K562 (cell line): ENCODE data around the gene PRKCE. TPM values are rescaled to one million over a fixed set of nuclear protein-coding genes. Genes with fewer than 3 reads are reported as not detected.

Experiments used
- ATAC-seq: fragments of 200-7000 bp; cut with Tn5 transposase; 3 replicates; pipeline ENCODE4 v1.9.1; 2020; ENCODE audit warnings: moderate library complexity
- BruUV-seq: library from RNA; stranded (reverse); fragments of 400-500 nt; replicated peaks from 2 replicates; lab custom pipeline; 2021; lab: Mats Ljungman, UMichigan
- CTCF ChIA-PET: fragments of 300-600 bp; formaldehyde crosslinking; extraction: SDS; loops from one replicate; lab custom pipeline; 2021; ENCODE audit warnings: low intra/inter-chr PET ratio; lab: Yijun Ruan, JAX
- POLR2A ChIA-PET: fragments of 300-600, 350-650 bp; sonication (Branson Sonifier 250); formaldehyde crosslinking; extraction: SDS; loops from one replicate; lab custom pipeline; 2021; ENCODE audit warnings: antibody characterized with exemption, inconsistent platforms; lab: Yijun Ruan, JAX
- DNase-seq, 4 experiments: peaks; one replicate each; pipeline versions ENCODE4 v3.0.0 to v3.0.0-alpha.2; 2011 to 2018; ENCODE audit warnings: low spot score in 3 of 4, mixed read lengths in 3 of 4; ENCODE audit errors: extremely low read depth in 1 of 4
- FAIRE-seq: peaks from 2 replicates; lab custom pipeline; 2011; peaks lifted over from hg19 to GRCh38; lab: Jason Lieb, UNC
- H2AFZ ChIP-seq: 2 replicates; pipeline ENCODE4 v1.6.0; 2011; ENCODE audit warnings: low read depth, low read length, control low read depth, inconsistent platforms
- H3K27ac ChIP-seq: fragments of 200-600 bp; 3 replicates; pipeline ENCODE4 v1.8.0; 2011; ENCODE audit warnings: low read depth, mild to moderate bottlenecking, control low read depth, inconsistent platforms, low read length, moderate library complexity, mixed read lengths; ENCODE audit errors: extremely low read depth
- H3K27me3 ChIP-seq, 2 experiments: fragments of 300-600 bp in 1 of 2; 2 replicates in 1 of 2; 3 replicates in 1 of 2; pipeline versions ENCODE4 v1.6.0 to v1.8.0; 2011; ENCODE audit warnings: inconsistent platforms in 2 of 2, low read length in 2 of 2, mild to moderate bottlenecking in 1 of 2, mixed read lengths in 1 of 2, moderate library complexity in 1 of 2; ENCODE audit not compliant: control insufficient read depth in 2 of 2, insufficient read depth in 2 of 2
- H3K36me3 ChIP-seq: fragments of 300-600 bp; 3 replicates; pipeline ENCODE4 v1.8.0; 2011; ENCODE audit warnings: mild to moderate bottlenecking, low read length, inconsistent platforms; ENCODE audit not compliant: control insufficient read depth, insufficient read depth
- H3K4me1 ChIP-seq, 2 experiments: fragments of 200-600 bp in 1 of 2; replicated peaks in 1 of 2; 2 replicates in 1 of 2; 3 replicates in 1 of 2; pipeline versions ENCODE4 v1.5.1 to v1.8.0; 2011; ENCODE audit warnings: inconsistent platforms in 2 of 2, low read length in 2 of 2, mild to moderate bottlenecking in 1 of 2, mixed read lengths in 1 of 2, moderate library complexity in 1 of 2; ENCODE audit not compliant: control insufficient read depth in 2 of 2, insufficient read depth in 2 of 2
- H3K4me2 ChIP-seq: 2 replicates; pipeline ENCODE4 v1.6.1; 2011; ENCODE audit warnings: low read length, control low read depth, inconsistent platforms, mixed read lengths; ENCODE audit not compliant: insufficient read depth
- H3K4me3 ChIP-seq: fragments of 200-600 bp; sonication (generic), shearing (Covaris generic); 2 replicates; pipeline ENCODE4 v1.5.1; 2016; ENCODE audit warnings: control low read depth, inconsistent platforms
- H3K79me2 ChIP-seq: fragments of 200-600 bp; 3 replicates; pipeline ENCODE4 v1.8.0; 2011; ENCODE audit warnings: low read length, inconsistent platforms; ENCODE audit not compliant: control insufficient read depth, insufficient read depth
- H3K9ac ChIP-seq, 2 experiments: 2 replicates each; pipeline versions ENCODE4 v1.6.0 to v1.6.1; 2011; ENCODE audit warnings: low read depth in 2 of 2, low read length in 2 of 2, control low read depth in 1 of 2, inconsistent platforms in 1 of 2, mild to moderate bottlenecking in 1 of 2, mixed read lengths in 1 of 2; ENCODE audit not compliant: insufficient read depth in 1 of 2
- H3K9me1 ChIP-seq: one replicate; pipeline ENCODE4 v1.6.0; 2011; ENCODE audit warnings: inconsistent platforms, mild to moderate bottlenecking, low read length, moderate library complexity; ENCODE audit not compliant: control insufficient read depth, insufficient read depth
- H3K9me3 ChIP-seq: replicated peaks from 2 replicates; pipeline ENCODE4 v1.5.1; 2011; ENCODE audit warnings: low read depth, low read length, inconsistent platforms; ENCODE audit not compliant: control insufficient read depth, insufficient read depth
- H4K20me1 ChIP-seq: replicated peaks from 2 replicates; pipeline ENCODE4 v1.6.1; 2011; ENCODE audit warnings: low read length, inconsistent platforms, mixed read lengths; ENCODE audit not compliant: control insufficient read depth, insufficient read depth
- BMI1 ChIP-seq: fragments of 150-350 bp; IDR thresholded peaks from 2 replicates; pipeline ENCODE4 v1.6.1; 2014; ENCODE audit warnings: low read length
- COPS2 ChIP-seq: fragments of 450-650 bp; conservative IDR thresholded peaks from 2 replicates; pipeline ENCODE4 v1.6.1; 2016; ENCODE audit warnings: mild to moderate bottlenecking, moderate library complexity
- ILK ChIP-seq: fragments of 450-650 bp; IDR thresholded peaks from 2 replicates; pipeline ENCODE4 v1.6.1; 2016; ENCODE audit warnings: missing genetic modification characterization, low read depth, mild to moderate bottlenecking, missing compliant biosample characterization, moderate library complexity, borderline replicate concordance
- MAZ ChIP-seq, 2 experiments: fragments of 450-650 bp in 1 of 2; sonication (generic) in 1 of 2; formaldehyde crosslinking; IDR thresholded peaks in 1 of 2; conservative IDR thresholded peaks in 1 of 2; 2 replicates each; pipeline versions ENCODE4 v1.4.0 to v1.5.0; 2020; ENCODE audit warnings: mild to moderate bottlenecking in 1 of 2, missing genetic modification reagents in 1 of 2
- SPI1 ChIP-seq: IDR thresholded peaks from 2 replicates; pipeline ENCODE4 v1.6.1; 2011; ENCODE audit warnings: low read depth, low read length, control low read depth, borderline replicate concordance
- SRSF1 ChIP-seq: fragments of 200-400 bp; formaldehyde crosslinking; IDR thresholded peaks from 2 replicates; pipeline ENCODE4 v1.6.1; 2017; ENCODE audit warnings: mild to moderate bottlenecking, low read depth, low read length, moderate library complexity
- ZNF12 ChIP-seq: sonication (generic); formaldehyde crosslinking; IDR thresholded peaks from 2 replicates; pipeline ENCODE4 v1.4.0; 2020; ENCODE audit warnings: mild to moderate bottlenecking, missing genetic modification reagents
- ZNF24 ChIP-seq: fragments of 450-650 bp; IDR thresholded peaks from 2 replicates; pipeline ENCODE4 v1.6.1; 2016
- ZNF436 ChIP-seq: fragments of 250-450, 450-650 bp; sonication (Bioruptor Pico); formaldehyde crosslinking; IDR thresholded peaks from 2 replicates; pipeline ENCODE4 v1.7.0; 2020; ENCODE audit warnings: mild to moderate bottlenecking
- WGBS: fragments of 100-300 bp; shearing (Covaris generic); methylation state at CpG from one replicate; pipeline ENCODE4 v1.1.6; 2016; ENCODE audit warnings: low coverage, mixed read lengths; ENCODE audit not compliant: insufficient coverage; ENCODE audit errors: missing lambda C conversion rate; 5-methylcytosine and 5-hydroxymethylcytosine counted together
- in situ Hi-C: fragments of 300-500 bp; cut with MboI; formaldehyde crosslinking; loops from 4 replicates; pipeline ENCODE4 v1.15.0; 2018; ENCODE audit warnings: inconsistent platforms, mixed read lengths
- intact Hi-C: fragments of 100-400 bp; cut with micrococcal nuclease; formaldehyde crosslinking; loops from 2 replicates; pipeline ENCODE4 v1.14.2; 2022
- polyA plus RNA-seq, 8 experiments: library from polyadenylated mRNA; depleted of rRNA in 4 of 8; stranded (reverse) in 5 of 8; unstranded in 3 of 8; fragments of >200 nt; fragmentation: Nextera tagmentation in 2 of 8; fragmentation: Illumina TruSeq in 1 of 8; extraction: Ambion mirVana in 2 of 8; extraction: Trizol in 1 of 8; gene quantifications; 2 replicates each; pipeline versions ENCODE4 v1.2.1 to v1.2.3, GENCODE V29; 2011 to 2014; ENCODE audit warnings: inconsistent platforms in 1 of 8, missing spikeins in 1 of 8
- total RNA-seq, 7 experiments: library from RNA; depleted of rRNA in 6 of 7; stranded (reverse); fragments of >200 nt in 6 of 7; fragmentation: Illumina TruSeq in 2 of 7; extraction: Trizol in 2 of 7; gene quantifications; 2 replicates each; pipeline versions ENCODE4 v1.2.1 to v1.2.3, GENCODE V29; 2011 to 2021; ENCODE audit warnings: low replicate concordance in 1 of 7
- TF ChIP-seq, protein P1 (sequence below): fragments of 250-450 bp; sonication (Bioruptor Pico); IDR thresholded peaks from 2 replicates; pipeline ENCODE4 v1.9.0; 2021; ENCODE audit warnings: mild to moderate bottlenecking, inconsistent platforms
- TF ChIP-seq, protein P2 (sequence below): fragments of 450-650 bp; IDR thresholded peaks from 2 replicates; pipeline ENCODE4 v1.6.1; 2017; ENCODE audit warnings: mild to moderate bottlenecking, moderate library complexity
- TF ChIP-seq, protein P3 (sequence below): sonication (generic); formaldehyde crosslinking; IDR thresholded peaks from 2 replicates; pipeline ENCODE4 v1.8.0; 2023; ENCODE audit warnings: mild to moderate bottlenecking, missing genetic modification reagents

Gene PRKCE
- total and polyA plus RNA-seq, 9 of the 15 experiments (the other 6 are each of a cell fraction or from before 2014, with no cell fraction given) = 0.06 to 1.0 (median 0.22) TPM; not detected in 1

GRCh38 chr2:45796500-45796899, 145.0 kb downstream of the PRKCE start:
- Histone ChIP-seq H3K4me1 (no peaks in the 10 kb centered on the region; a peak in 1 of 5 replicates), H3K9me1 (no peaks in the 10 kb centered on the region), H4K20me1 (no peaks in the 10 kb centered on the region), H3K4me2 (no peak overlapping the region), H3K4me3 (no peak overlapping the region), H3K79me2 (no peaks in the 10 kb centered on the region), H2AFZ (no peak overlapping the region), H3K27me3 (peaks cover 4 to 22% of the 10 kb centered on the region in 2 experiments; a peak in 3 of 5 replicates), H3K9me3 (no peaks in the 10 kb centered on the region), H3K9ac (no peak overlapping the region), H3K27ac (no peak overlapping the region), H3K36me3 (no peaks in the 10 kb centered on the region)
- no TSS peak for BruUV-seq
- DNase-seq = no peak
- in situ Hi-C loops (no loop called here), intact Hi-C loops (no loop called here)
- ATAC-seq = no peak
- WGBS = 39% methylated on average over 4 of the region's 4 CpGs
- ChIA-PET CTCF (no interaction called here), POLR2A (interaction anchor here (0.6 kb wide), 1 partner anchor 189 kb away, joined by 3 read pairs; no protein-coding TSS in a partner anchor)
- FAIRE-seq = no peak
- TF ChIP-seq BMI1 = no peak
- TF ChIP-seq ZNF24 = no peak
- TF ChIP-seq, protein P1, sequence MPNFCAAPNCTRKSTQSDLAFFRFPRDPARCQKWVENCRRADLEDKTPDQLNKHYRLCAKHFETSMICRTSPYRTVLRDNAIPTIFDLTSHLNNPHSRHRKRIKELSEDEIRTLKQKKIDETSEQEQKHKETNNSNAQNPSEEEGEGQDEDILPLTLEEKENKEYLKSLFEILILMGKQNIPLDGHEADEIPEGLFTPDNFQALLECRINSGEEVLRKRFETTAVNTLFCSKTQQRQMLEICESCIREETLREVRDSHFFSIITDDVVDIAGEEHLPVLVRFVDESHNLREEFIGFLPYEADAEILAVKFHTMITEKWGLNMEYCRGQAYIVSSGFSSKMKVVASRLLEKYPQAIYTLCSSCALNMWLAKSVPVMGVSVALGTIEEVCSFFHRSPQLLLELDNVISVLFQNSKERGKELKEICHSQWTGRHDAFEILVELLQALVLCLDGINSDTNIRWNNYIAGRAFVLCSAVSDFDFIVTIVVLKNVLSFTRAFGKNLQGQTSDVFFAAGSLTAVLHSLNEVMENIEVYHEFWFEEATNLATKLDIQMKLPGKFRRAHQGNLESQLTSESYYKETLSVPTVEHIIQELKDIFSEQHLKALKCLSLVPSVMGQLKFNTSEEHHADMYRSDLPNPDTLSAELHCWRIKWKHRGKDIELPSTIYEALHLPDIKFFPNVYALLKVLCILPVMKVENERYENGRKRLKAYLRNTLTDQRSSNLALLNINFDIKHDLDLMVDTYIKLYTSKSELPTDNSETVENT (CRISPR knock-in tag) = no peak
- TF ChIP-seq COPS2 = no peak
- TF ChIP-seq ILK = no peak
- TF ChIP-seq, protein P2, sequence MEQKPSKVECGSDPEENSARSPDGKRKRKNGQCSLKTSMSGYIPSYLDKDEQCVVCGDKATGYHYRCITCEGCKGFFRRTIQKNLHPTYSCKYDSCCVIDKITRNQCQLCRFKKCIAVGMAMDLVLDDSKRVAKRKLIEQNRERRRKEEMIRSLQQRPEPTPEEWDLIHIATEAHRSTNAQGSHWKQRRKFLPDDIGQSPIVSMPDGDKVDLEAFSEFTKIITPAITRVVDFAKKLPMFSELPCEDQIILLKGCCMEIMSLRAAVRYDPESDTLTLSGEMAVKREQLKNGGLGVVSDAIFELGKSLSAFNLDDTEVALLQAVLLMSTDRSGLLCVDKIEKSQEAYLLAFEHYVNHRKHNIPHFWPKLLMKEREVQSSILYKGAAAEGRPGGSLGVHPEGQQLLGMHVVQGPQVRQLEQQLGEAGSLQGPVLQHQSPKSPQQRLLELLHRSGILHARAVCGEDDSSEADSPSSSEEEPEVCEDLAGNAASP = no peak
- TF ChIP-seq, protein P3, sequence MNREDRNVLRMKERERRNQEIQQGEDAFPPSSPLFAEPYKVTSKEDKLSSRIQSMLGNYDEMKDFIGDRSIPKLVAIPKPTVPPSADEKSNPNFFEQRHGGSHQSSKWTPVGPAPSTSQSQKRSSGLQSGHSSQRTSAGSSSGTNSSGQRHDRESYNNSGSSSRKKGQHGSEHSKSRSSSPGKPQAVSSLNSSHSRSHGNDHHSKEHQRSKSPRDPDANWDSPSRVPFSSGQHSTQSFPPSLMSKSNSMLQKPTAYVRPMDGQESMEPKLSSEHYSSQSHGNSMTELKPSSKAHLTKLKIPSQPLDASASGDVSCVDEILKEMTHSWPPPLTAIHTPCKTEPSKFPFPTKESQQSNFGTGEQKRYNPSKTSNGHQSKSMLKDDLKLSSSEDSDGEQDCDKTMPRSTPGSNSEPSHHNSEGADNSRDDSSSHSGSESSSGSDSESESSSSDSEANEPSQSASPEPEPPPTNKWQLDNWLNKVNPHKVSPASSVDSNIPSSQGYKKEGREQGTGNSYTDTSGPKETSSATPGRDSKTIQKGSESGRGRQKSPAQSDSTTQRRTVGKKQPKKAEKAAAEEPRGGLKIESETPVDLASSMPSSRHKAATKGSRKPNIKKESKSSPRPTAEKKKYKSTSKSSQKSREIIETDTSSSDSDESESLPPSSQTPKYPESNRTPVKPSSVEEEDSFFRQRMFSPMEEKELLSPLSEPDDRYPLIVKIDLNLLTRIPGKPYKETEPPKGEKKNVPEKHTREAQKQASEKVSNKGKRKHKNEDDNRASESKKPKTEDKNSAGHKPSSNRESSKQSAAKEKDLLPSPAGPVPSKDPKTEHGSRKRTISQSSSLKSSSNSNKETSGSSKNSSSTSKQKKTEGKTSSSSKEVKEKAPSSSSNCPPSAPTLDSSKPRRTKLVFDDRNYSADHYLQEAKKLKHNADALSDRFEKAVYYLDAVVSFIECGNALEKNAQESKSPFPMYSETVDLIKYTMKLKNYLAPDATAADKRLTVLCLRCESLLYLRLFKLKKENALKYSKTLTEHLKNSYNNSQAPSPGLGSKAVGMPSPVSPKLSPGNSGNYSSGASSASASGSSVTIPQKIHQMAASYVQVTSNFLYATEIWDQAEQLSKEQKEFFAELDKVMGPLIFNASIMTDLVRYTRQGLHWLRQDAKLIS (CRISPR knock-in tag) = no peak
- no peak for TF ChIP-seq SRSF1
- no peak for TF ChIP-seq ZNF12 (CRISPR knock-in tag)
- TF ChIP-seq MAZ (CRISPR knock-in tag; conservative IDR thresholded peaks at IDR 0.05 in 1 of 2, IDR thresholded peaks at IDR 0.05 in 1 of 2) = no peak
- no peak for TF ChIP-seq SPI1
- no peak for TF ChIP-seq ZNF436
